Fibroblast of skin of left biceps (primary cell): ENCODE data around the gene ZFPM1.

ENCODE experiments used
- DNase-seq, 2 experiments: peaks; one replicate each; pipeline ENCODE4 v3.0.0-alpha.2; 2013; ENCODE audit warnings: low read depth in 2 of 2

Gene ZFPM1

DNA sequence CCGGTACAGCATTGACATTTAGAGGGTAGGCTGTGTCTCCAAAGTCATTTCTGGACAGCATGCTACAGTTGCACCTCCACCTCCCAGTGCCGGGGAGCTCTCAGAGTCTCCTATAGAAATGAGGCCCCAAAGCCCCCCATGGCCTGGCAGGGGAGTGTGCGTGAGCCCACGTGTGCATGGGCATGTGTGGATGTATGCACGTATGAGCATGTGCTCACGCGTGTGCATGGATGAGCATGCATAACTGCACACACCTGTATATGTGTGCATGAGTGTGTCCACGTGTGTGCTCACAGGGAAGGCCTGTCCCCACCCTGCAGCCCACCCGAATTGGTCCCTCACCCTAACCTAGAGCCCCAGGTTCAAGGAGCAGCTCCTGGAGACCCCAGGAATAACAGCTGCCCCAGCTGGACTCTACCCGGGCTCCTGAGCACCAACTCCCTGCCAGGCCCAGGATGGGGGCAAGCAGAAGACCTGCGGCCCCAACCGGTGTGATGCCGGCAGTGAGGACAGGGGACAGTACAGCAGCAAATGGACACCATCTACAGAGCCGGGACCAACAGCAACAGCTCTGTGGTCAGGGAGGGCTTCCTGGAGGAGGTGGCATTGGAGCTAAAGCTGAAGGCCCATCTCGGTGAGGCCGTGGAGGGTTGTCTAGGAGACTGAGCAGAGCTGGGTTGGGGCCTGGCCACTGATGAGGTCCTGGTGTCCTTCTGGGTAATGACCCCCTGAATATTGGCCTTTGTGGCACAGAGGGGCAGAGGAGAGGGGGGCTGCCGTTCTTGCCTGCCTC, 35.2 kb upstream of the ZFPM1 start:
- no peak for DNase-seq

- no peak for DNase-seq
These were observed 34.2 kb upstream of the ZFPM1 start for GRCh38 chr16:88418869-88419268.

DNA sequence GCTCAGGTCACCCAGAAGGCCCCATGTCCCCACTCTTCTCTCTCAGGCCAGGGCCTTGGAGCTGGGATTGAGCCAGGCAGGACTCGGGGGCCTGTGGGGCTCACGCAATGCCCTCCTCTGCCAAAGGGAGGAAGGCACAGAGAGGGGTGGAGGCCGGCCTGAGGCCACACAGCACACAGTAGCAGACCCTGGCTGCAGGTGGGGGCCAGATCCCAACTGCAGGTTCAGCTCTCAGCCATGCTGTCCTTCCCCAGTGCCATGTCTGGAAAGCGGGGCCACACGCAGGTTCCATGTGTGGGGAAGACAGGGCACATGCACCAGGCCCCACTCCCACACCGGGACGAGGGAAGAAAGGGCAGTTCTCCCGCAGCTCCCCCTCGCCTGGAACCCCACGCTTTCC, 33.3 kb upstream of the ZFPM1 start:
- no peak for DNase-seq

GRCh38 chr16:88420496-88420895, 32.6 kb upstream of the ZFPM1 start:
- DNase-seq: no peak

GRCh38 chr16:88421301-88421700, 31.8 kb upstream of the ZFPM1 start:
- DNase-seq: no peak

- DNase-seq: no peak
These were observed 31.1 kb upstream of the ZFPM1 start for GRCh38 chr16:88421871-88422433.

DNA sequence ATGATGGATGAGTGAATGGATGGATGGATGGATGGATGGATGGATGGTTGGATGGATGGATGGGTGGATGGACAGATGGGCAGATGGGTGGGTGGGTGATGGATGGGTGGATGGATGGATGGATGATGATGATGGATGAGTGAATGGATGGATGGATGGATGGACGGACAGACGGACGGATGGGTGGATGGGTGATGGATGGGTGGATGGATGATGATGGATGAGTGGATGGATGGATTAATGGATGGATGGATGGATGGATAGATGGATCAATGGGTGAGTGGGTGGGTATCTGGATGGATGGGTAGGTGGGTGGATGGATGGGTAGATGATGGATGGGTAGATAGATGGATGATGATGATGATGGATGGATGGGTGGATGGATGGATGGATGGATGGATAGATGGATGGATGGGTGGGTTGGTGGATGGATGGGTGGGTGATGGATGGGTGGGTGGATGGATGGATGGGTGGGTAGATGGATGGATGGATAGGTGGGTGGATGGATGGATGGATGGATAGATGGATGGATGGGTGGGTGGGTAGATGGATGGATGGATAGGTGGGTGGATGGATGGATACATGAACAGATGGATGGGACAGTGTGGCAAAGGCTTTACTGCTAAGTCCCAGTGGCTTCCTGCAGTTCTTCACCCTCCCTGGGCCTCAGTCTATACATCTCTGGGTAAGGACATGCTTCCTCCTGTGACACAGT, 30.2 kb upstream of the ZFPM1 start:
- DNase-seq: no peak

- DNase-seq: no peak
These were observed 29.6 kb upstream of the ZFPM1 start for GRCh38 chr16:88423448-88423850.

DNA sequence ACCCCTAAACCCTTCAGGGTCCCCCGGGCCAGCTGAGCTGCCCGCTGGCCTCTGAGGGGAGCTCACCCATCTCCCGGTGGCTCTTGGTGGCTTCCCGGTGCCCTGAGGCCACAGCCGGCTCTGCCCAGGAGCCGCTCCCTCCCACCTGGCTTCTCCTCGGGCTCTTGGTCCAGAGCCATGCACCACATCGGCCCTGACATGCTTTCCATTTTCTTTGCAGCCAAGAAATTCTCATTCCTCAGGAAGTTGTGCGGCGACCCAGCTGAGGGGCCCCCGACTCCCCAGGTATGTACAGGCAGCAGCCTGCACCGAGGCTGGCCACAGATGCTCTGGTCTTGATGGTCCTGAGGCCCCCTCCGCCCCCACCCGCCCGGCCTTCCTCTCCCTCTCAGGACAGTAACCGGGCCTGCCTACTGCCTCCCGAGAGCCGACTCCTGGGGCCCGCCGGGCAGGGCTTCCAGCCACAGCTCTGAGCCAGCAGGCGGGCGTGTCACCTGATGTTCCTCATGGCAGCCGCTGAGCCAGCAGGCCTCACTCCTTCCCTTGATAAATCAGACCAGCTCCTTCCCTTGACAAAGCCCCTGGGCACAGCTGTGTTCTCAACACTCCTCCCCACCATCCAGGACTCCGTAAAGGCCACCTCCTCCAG, 28.4 kb upstream of the ZFPM1 start:
- no peak for DNase-seq

GRCh38 chr16:88426018-88426417, 27.1 kb upstream of the ZFPM1 start:
- DNase-seq: no peak

DNA sequence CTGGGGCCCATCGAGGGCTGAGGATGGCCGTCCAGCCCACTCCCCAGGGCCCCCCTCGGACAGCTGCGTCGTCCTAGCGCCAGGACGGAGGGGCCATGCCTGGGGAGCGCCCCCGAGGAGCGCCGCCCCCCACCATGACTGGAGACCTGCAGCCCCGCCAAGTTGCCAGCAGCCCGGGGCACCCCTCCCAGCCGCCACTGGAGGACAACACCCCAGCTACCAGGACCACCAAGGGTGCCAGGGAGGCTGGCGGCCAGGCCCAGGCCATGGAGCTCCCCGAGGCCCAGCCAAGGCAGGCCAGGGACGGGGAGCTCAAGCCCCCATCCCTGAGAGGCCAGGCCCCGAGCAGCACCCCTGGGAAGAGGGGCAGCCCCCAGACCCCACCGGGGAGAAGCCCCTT, 25.7 kb upstream of the ZFPM1 start:
- DNase-seq: no peak

DNA sequence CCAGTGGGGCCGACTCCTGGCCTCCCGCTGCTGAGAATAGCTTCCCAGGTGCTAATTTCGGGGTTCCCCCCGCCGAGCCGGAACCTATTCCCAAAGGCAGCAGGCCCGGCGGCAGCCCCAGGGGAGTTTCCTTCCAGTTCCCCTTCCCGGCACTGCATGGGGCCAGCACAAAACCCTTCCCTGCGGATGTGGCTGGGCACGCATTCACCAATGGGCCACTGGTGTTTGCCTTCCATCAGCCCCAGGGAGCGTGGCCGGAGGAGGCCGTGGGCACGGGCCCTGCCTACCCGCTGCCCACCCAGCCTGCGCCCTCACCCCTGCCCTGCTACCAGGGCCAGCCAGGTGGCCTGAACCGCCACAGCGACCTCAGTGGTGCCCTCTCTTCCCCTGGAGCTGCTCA, 24.9 kb upstream of the ZFPM1 start:
- no peak for DNase-seq

- DNase-seq: no peak
These were observed 24.3 kb upstream of the ZFPM1 start for GRCh38 chr16:88428616-88429386.

DNA sequence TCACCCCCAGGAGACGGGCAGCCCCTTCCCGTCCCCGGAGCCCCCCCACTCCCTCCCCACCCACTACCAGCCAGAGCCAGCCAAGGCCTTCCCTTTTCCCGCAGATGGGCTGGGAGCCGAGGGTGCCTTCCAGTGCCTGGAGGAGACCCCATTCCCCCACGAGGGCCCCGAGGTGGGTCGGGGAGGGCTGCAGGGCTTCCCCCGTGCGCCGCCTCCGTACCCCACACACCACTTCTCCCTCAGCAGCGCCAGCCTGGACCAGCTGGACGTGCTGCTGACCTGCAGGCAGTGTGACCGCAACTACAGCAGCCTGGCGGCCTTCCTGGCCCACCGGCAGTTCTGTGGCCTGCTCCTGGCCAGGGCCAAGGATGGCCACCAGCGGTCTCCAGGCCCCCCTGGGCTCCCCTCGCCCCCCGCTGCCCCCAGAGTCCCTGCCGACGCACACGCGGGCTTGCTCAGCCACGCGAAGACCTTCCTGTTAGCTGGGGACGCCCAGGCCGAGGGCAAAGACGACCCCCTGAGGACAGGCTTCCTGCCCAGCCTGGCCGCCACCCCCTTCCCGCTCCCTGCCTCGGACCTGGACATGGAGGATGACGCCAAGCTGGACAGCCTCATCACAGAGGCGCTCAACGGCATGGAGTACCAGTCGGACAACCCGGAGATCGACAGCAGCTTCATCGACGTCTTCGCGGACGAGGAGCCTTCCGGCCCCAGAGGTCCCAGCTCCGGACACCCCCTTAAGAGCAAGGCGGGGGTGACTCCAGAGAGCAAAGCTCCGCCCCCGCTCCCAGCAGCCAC, 23.5 kb upstream of the ZFPM1 start:
- no peak for DNase-seq

DNA sequence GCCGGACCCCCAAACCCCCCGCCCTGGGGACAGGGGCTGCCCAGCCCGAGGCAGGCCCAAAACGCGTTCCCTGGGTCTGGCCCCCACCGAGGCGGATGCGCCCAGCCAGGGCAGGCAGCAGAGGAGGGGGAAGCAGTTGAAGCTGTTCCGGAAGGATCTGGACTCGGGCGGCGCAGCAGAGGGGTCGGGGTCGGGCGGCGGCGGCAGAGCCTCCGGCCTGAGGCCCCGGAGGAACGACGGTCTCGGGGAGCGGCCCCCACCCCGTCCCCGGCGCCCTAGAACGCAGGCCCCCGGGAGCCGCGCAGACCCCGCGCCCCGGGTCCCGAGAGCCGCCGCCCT, 22.9 kb upstream of the ZFPM1 start:
- DNase-seq: no peak

- no peak for DNase-seq
These were observed 22.3 kb upstream of the ZFPM1 start for GRCh38 chr16:88430524-88431446.

GRCh38 chr16:88431651-88432050, 21.4 kb upstream of the ZFPM1 start:
- no peak for DNase-seq

- no peak for DNase-seq
These were observed 20.9 kb upstream of the ZFPM1 start for GRCh38 chr16:88432174-88432573.

- DNase-seq: no peak
These were observed 20.3 kb upstream of the ZFPM1 start for GRCh38 chr16:88432753-88433152.
